Astrocyte of the cerebellum (primary cell): ENCODE results near the gene ASB8.

Source experiments
- DNase-seq: peaks from one replicate; pipeline ENCODE4 v3.0.0-alpha.2; 2011; ENCODE audit warnings: low read depth
- H3K4me3 ChIP-seq: 2 replicates; pipeline ENCODE4 v1.5.1; 2011; ENCODE audit warnings: mild to moderate bottlenecking, low read depth, low read length, moderate library complexity
- in situ Hi-C: cut with HindIII; loops from 2 replicates; pipeline ENCODE4 v1.10.0; 2017; ENCODE audit warnings: low sequenced_read_pairs
- TF ChIP-seq, protein P1 (sequence below): IDR thresholded peaks from 2 replicates; pipeline ENCODE4 v1.5.1; 2012; ENCODE audit warnings: low read length, low read depth, moderate library complexity, mild to moderate bottlenecking; ENCODE audit errors: missing control alignments

Gene ASB8

DNA sequence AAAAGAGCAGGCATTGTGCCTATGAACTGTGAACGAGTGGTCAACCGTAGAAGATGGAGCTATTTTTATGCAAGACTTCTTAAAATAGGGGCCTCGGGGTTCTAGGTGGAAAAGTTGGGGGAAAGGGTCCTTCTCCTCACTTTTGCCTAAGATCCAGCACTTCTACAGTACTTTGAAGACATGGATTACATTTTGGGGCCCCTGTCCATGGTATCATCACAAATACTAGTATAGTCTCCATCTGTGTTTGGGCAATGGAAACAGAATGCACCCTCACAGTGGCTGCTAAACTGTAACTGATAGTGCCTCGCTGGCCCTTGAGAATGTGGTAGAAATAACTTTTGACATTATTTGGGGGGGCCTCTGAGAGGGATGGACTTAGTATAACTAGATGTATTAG lies 20.7 kb upstream of the ASB8 start:
- no peak overlapping the region for H3K4me3 ChIP-seq
- no peak for DNase-seq
- in situ Hi-C loops, result loop anchor here (5.0 kb wide), 1 partner anchor 96 kb away; no protein-coding TSS in a partner anchor
- TF ChIP-seq, protein P1, sequence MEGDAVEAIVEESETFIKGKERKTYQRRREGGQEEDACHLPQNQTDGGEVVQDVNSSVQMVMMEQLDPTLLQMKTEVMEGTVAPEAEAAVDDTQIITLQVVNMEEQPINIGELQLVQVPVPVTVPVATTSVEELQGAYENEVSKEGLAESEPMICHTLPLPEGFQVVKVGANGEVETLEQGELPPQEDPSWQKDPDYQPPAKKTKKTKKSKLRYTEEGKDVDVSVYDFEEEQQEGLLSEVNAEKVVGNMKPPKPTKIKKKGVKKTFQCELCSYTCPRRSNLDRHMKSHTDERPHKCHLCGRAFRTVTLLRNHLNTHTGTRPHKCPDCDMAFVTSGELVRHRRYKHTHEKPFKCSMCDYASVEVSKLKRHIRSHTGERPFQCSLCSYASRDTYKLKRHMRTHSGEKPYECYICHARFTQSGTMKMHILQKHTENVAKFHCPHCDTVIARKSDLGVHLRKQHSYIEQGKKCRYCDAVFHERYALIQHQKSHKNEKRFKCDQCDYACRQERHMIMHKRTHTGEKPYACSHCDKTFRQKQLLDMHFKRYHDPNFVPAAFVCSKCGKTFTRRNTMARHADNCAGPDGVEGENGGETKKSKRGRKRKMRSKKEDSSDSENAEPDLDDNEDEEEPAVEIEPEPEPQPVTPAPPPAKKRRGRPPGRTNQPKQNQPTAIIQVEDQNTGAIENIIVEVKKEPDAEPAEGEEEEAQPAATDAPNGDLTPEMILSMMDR, result no peak

DNA sequence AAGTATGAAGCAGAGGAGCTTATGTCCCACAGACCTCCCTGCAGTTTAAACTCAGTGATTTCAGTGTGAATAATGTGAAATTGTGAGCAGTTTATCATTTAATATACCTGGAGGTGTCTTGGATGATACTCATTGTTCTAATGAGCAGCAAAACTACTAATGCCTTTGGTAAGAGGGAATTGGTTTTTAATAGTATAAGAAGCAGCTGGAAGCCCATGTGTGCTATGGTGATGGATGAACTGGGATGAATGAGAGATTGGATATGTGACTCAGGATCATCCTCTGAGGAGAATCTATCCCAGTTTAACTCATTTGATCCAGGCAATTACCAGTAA lies 19.1 kb upstream of the ASB8 start:
- TF ChIP-seq, protein P1, result no peak
- H3K4me3 ChIP-seq, result no peak overlapping the region
- in situ Hi-C loops, result loop anchor here (5.0 kb wide), 1 partner anchor 94 kb away; no protein-coding TSS in a partner anchor
- no peak for DNase-seq

DNA sequence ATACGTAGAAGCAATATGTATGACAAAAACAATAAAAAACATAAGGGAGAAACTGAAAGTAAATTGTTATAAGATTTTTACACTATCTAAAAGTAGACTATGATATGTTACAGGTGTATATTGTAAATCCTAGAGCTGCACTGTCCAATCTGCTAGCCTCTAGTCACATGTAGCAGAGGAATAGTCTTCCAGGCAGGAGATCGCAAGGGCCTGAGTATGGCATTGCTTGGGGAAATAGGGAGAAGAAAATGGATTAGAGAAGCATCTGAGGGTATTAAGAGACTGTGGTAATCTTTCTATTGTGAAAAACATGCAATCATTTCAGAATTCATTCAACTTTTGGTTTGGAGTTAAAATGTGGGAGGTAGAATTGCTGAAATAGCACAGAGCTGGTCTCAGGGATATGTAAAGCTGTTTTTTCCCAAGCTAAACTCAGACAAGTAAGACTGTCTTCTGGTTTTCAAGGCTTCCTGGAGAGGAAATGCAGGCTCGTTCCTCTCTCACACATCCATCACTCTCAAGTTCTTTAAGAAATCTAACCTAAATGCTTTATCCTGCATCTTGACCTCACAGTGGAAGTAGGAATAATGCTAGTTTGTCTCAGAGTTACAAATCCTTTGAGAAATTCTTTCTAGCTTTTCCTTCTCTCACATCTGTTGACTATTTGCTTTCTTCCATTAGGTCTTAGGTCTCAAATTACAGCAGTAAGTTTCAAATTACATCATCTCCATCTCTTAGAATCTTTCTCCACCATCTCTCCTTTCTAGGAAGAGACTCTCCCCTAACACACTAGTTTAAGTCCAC lies 18.5 kb upstream of the ASB8 start:
- TF ChIP-seq, protein P1, result no peak
- in situ Hi-C loops, result loop anchor here (5.0 kb wide), 1 partner anchor 94 kb away; no protein-coding TSS in a partner anchor
- no peak overlapping the region for H3K4me3 ChIP-seq
- no peak for DNase-seq

DNA sequence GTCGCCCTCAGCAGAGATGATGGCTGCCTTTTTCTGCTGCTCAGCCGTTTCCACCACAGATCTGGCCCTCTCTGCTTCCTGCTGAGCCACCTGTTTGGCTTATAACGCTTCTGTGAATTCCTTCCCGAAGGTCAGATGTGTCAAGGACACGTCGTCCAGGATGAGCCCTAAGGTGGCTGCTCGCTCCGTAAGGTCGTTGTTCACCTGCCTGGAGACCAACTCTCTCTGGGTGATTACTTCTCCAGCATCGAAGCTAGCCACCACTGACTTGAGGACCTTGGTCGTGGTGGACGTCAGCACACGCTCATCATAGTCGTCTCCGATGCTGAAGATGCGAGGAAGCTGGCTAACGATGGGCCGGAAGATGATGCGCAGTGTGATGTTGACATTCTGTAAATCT lies 11.7 kb upstream of the ASB8 start:
- no peak for DNase-seq
- TF ChIP-seq, protein P1, result no peak
- in situ Hi-C loops, result no loop called here
- H3K4me3 ChIP-seq, result no peak overlapping the region

DNA sequence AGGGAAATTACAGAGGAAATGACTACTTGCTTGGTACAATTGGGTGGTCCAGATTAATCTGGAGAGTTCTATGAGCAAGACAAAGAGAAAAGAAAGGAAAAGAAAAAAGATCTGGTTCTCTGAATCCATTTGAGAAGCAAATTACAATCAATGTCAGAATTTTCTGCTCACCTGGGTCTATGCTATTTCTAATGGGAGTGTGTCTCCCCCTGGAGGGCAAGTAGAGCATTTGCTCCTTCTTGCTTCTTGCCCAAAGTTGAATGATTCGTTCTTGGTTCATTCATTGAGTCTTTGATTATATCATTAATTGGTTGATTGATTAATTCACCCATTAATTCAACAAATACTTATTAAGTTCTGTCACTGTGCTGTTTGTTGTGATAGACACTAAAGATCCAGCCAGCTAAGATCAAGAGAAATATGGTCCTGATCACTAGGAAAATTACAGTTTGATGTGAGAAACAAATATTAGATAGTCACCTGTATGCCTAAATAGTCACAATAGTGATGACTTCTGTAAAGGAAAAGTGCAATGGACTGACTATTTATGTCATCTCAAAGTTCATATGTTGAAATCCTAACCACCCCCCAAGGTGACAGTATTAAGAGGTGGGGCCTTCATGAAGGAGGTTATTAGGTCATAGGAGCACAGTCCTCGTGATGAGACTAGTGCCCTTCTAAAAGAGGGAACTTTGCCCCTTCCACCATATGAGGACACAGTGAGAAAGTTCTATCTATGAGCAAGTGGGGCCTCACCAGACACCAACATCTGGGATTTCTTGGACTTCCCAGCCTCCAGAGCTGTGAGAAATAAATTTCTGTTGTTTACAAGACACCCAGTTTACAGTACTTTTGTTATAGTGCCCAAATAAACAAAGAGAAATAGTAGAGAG lies 8.0 kb upstream of the ASB8 start:
- in situ Hi-C loops, result no loop called here
- no peak overlapping the region for H3K4me3 ChIP-seq
- TF ChIP-seq, protein P1, result peak; percentile 96
- DNase-seq, result peak; percentile 49

DNA sequence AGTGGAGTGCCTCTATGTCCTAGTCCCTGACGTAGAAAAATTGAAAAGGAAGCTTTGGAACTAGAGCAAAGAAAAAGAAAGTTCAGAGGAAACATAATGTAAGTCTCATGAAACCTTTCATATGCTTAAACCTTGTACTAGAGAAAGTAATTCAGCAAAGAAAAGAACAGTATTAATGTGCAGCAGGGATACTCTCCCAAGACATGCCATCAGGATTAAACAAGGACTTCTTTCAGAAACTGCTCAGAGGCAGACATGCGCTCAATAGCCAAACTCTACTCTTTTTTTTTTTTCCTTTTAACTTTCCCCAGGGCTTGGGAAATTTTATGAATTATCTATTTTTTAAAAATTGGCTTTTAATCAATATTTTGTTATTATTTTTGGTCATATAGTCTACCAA lies 7.1 kb upstream of the ASB8 start:
- TF ChIP-seq, protein P1, result no peak
- in situ Hi-C loops, result no loop called here
- no peak for DNase-seq
- H3K4me3 ChIP-seq, result no peak overlapping the region
